H7 (cell line): ENCODE results near the gene PCBP3. TPM values are rescaled to one million over a fixed set of nuclear protein-coding genes. Genes with fewer than 3 reads are reported as not detected.

Experiments used
- DNase-seq: peaks from one replicate; pipeline ENCODE4 v3.0.0; 2012
- H3K27me3 ChIP-seq: 2 replicates; pipeline ENCODE4 v1.6.0; 2011; ENCODE audit warnings: mild to moderate bottlenecking, low read length; ENCODE audit not compliant: control insufficient read depth, insufficient read depth
- H3K36me3 ChIP-seq: replicated peaks from 2 replicates; pipeline ENCODE4 v1.5.1; 2011; ENCODE audit warnings: low read length; ENCODE audit not compliant: control insufficient read depth, insufficient read depth
- H3K4me3 ChIP-seq: 2 replicates; pipeline ENCODE4 v1.5.1; 2011; ENCODE audit warnings: low read depth, mild to moderate bottlenecking, control low read depth, low read length, moderate library complexity; ENCODE audit not compliant: insufficient read depth
- total RNA-seq: library from RNA; depleted of rRNA; stranded (reverse); fragments of >200 nt; shearing (Covaris generic); gene quantifications from 2 replicates; pipeline ENCODE4 v1.2.3, GENCODE V29; 2014

Gene PCBP3
- total RNA-seq, 1 experiment from 2014 or later, result 1.8 TPM

- H3K36me3 ChIP-seq, result no peaks in the 10 kb centered on the region
- H3K4me3 ChIP-seq, result no peak overlapping the region
- no peak for DNase-seq
- no peaks in the 10 kb centered on the region for H3K27me3 ChIP-seq
Observed at GRCh38 chr21:45867041-45867666, 223.6 kb downstream of the PCBP3 start.

GRCh38 chr21:45867671-45868081, 224.2 kb downstream of the PCBP3 start:
- H3K4me3 ChIP-seq, result no peak overlapping the region
- H3K27me3 ChIP-seq, result no peaks in the 10 kb centered on the region
- H3K36me3 ChIP-seq, result no peaks in the 10 kb centered on the region
- no peak for DNase-seq

DNA sequence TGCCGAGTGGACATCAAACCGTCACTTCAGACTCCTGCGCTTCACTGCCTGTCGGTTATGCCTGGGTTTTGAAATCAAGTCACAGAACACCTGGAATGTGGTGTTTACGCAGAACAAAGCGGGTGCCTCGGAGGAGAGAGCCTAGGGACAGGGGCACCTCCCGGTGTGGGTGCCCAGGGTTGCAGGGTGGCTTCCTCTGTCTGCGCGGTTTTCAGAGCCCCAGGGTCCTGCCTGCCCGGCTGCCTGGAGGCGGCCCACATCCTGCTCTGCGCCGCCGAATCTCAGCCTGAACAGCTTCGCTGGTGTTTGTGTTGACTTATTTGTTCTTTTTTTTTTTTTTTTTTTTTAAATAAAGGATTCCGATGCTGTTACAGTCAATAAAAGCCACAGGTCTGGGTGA, 224.6 kb downstream of the PCBP3 start:
- Histone ChIP-seq H3K36me3 (no peaks in the 10 kb centered on the region), H3K4me3 (no peak overlapping the region), H3K27me3 (no peaks in the 10 kb centered on the region)
- DNase-seq, result no peak

- H3K4me3 ChIP-seq, result no peak overlapping the region
- DNase-seq, result no peak
- no peaks in the 10 kb centered on the region for H3K36me3 ChIP-seq
- no peaks in the 10 kb centered on the region for H3K27me3 ChIP-seq
Observed at GRCh38 chr21:45868488-45868887, 225.0 kb downstream of the PCBP3 start.

DNA sequence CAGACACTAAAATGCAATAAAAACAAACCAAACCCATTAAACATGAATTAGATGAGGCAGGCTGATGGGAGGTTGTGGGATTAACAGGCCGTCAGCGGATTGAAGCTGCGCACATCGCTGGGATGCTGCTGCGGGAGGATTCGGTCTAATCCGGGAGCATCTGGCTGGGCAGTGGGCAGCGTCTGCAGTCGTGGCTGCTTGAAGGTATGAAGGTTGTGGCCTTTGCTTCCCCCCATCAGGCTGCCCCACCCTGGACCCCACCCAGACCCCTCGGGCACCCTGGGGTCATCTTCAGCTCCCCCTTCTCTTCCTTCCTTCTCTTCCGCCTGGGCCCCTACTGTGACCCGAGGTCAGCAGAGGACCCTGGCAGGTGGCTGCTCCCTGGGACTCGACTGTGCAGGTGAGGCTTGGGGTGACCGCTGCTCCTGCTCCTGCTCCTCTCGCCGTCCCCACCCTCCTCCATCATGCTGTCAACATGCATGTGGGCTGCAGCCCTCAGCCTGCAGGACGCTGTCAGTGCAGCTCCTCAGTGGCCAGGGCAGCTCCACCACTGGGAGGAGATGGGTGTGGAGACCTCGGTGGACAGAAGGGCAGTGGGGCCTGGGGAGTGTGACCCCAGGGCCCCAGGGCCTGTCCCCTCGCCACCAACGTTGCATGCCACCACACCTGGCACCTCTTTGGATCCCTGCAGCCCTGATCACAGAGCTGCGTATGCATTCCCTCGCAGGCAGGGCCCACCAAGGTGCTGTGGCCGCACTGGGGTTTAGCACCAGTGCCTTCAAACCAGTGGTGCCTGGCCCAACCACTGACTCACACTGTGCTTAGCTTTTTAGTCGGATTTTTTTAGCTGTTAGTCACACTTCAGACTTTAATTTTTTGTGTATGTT, 225.8 kb downstream of the PCBP3 start:
- H3K36me3 ChIP-seq, result no peaks in the 10 kb centered on the region
- H3K27me3 ChIP-seq, result no peaks in the 10 kb centered on the region
- no peak overlapping the region for H3K4me3 ChIP-seq
- DNase-seq, result no peak

DNA sequence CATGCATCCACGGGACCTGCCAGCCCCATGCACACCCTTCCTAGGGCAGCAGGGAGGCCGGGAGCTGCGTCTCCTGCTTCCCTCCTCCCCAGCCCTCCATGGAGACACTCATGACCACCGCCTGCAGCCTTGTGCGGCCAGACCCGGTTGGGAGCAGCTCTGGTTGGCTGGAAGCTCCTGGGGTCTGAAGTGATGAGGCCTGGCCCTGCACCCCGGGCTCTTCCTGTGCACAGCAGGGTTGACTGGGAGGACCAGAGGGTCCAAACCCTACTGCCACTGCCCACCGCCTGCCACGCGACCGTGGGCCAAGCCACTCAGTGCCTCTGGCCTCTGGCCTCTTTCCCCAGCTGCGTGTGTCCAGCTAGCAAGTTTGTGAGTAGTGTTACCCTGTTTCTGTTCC, 226.9 kb downstream of the PCBP3 start:
- H3K27me3 ChIP-seq, result no peaks in the 10 kb centered on the region
- H3K36me3 ChIP-seq, result no peaks in the 10 kb centered on the region
- H3K4me3 ChIP-seq, result no peak overlapping the region
- peak; percentile 60 for DNase-seq

DNA sequence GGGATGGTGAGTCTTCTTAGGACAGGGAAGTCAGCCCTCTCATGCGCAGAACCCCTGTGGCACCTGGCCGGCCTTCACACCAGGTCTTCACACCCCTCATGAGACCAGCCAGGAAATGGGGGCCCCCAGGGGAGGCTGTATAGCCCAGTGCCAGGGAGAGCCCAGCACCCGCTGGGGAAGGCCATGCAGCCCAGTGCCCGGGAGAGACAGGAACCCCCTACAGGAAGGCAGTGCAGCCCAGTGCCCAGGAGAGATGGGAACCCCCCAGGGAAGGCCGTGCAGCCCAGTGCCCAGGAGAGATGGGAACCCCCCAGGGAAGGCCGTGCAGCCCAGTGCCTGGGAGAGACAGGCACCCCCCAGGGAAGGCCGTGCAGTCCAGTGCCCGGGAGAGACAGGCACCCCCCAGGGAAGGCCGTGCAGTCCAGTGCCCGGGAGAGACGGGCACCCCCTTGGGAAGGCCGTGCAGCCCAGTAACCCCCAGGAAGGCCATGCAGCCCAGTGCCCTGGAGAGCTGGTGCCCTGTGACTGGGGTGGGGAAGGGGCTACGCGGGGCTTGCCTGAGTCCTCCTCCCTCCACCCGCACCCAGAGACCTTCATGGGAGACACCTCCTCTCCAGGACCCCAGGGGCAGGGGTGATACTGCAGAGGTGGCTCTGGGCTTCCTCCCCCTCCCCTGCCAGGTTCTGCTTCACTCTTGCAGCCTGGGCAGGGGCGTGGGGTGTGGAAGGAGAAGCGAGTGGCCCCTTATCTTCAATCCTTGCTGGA, 227.5 kb downstream of the PCBP3 start:
- no peaks in the 10 kb centered on the region for H3K27me3 ChIP-seq
- H3K36me3 ChIP-seq, result no peaks in the 10 kb centered on the region
- no peak overlapping the region for H3K4me3 ChIP-seq
- peak; percentile 52 for DNase-seq

GRCh38 chr21:45871616-45872236, 228.2 kb downstream of the PCBP3 start:
- no peaks in the 10 kb centered on the region for H3K27me3 ChIP-seq
- no peaks in the 10 kb centered on the region for H3K36me3 ChIP-seq
- DNase-seq, result no peak
- no peak overlapping the region for H3K4me3 ChIP-seq

DNA sequence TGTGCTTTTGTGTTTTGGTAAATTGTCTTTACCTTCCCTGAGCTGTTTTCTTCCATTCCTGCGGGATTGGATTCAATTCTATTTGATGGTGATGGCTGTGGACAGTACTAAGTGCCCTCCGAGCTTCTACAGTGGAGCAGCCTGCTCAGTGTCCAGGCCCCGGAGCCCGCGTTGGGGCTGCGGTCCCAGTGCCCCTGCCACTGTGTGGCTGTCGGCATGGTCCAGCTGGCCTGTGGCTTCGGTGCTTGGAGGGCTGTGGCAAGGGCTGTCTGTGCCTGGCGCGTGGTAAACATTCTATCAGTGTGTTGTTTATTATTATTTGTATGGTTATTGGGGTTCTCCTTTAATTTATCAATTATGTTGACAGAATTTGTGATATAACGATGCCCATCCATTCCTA, 228.9 kb downstream of the PCBP3 start:
- Histone ChIP-seq H3K36me3 (no peaks in the 10 kb centered on the region), H3K4me3 (no peak overlapping the region), H3K27me3 (no peaks in the 10 kb centered on the region)
- DNase-seq, result no peak

DNA sequence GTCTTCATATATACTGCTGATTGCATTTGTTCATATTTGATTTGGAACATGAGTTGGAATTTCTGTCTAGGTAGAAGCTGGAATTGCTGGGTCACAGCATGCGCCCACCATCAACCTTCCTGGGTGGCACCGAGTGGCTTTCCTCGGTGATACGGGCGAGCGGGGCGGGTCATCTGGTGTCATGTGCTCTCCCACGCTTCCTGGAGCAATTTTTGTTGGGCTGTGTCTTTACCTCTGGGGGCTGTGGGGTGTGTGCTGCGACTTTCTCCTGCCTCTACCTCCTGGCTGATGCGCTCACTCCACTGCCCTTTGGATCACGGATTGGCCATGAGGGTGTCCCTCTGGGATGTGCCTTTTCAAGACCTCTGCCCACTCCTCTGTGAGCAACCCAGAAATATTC, 229.4 kb downstream of the PCBP3 start:
- Histone ChIP-seq H3K36me3 (no peaks in the 10 kb centered on the region), H3K4me3 (no peak overlapping the region), H3K27me3 (no peaks in the 10 kb centered on the region)
- DNase-seq, result no peak

DNA sequence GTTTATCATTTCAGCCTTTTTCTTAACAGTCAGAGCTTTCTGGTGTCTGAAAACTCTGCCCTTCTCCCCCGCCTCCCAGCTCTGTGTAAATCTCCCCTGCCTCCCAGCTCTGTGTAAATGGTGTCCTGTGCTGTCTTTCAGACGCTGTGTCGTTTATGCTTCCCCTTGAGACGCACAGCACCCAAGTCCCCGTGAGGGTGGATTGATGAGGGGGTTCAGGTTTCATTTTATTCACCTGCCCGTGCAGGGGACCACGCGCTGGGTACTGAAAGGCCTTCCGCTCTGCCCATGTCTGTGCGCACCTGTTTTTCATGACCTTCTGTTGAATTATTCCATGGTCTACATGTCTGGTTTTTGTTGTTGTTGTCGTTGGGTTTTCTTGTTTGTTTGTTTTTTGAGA, 229.9 kb downstream of the PCBP3 start:
- Histone ChIP-seq H3K4me3 (no peak overlapping the region), H3K36me3 (no peaks in the 10 kb centered on the region), H3K27me3 (no peaks in the 10 kb centered on the region)
- DNase-seq, result peak; percentile 31

GRCh38 chr21:45873866-45874265, 230.3 kb downstream of the PCBP3 start:
- H3K27me3 ChIP-seq, result no peaks in the 10 kb centered on the region
- peak; percentile 11 for DNase-seq

GRCh38 chr21:45874716-45875415, 231.3 kb downstream of the PCBP3 start:
- peak; percentile 63 for DNase-seq
- Histone ChIP-seq H3K4me3 (no peak overlapping the region), H3K27me3 (no peaks in the 10 kb centered on the region), H3K36me3 (no peaks in the 10 kb centered on the region)

More at GRCh38 chr21:45873866-45874265, 230.3 kb downstream of the PCBP3 start:
- Histone ChIP-seq H3K36me3 (no peaks in the 10 kb centered on the region), H3K4me3 (no peak overlapping the region)

GRCh38 chr21:45875416-45875760, 231.9 kb downstream of the PCBP3 start:
- no peaks in the 10 kb centered on the region for H3K36me3 ChIP-seq
- no peak overlapping the region for H3K4me3 ChIP-seq
- H3K27me3 ChIP-seq, result no peaks in the 10 kb centered on the region
- no peak for DNase-seq
